K562 (cell line): ENCODE data around the gene PIK3C2A. TPM values are rescaled to one million over a fixed set of nuclear protein-coding genes. Genes with fewer than 3 reads are reported as not detected.

Experiments
- ATAC-seq: fragments of 200-7000 bp; cut with Tn5 transposase; 3 replicates; pipeline ENCODE4 v1.9.1; 2020; ENCODE audit warnings: moderate library complexity
- BruUV-seq: library from RNA; stranded (reverse); fragments of 400-500 nt; replicated peaks from 2 replicates; lab custom pipeline; 2021; lab: Mats Ljungman, UMichigan
- CTCF ChIA-PET: fragments of 300-600 bp; formaldehyde crosslinking; extraction: SDS; loops from one replicate; lab custom pipeline; 2021; ENCODE audit warnings: low intra/inter-chr PET ratio; lab: Yijun Ruan, JAX
- POLR2A ChIA-PET: fragments of 300-600, 350-650 bp; sonication (Branson Sonifier 250); formaldehyde crosslinking; extraction: SDS; loops from one replicate; lab custom pipeline; 2021; ENCODE audit warnings: antibody characterized with exemption, inconsistent platforms; lab: Yijun Ruan, JAX
- DNase-seq, 4 experiments: peaks; one replicate each; pipeline versions ENCODE4 v3.0.0 to v3.0.0-alpha.2; 2011 to 2018; ENCODE audit warnings: low spot score in 3 of 4, mixed read lengths in 3 of 4; ENCODE audit errors: extremely low read depth in 1 of 4
- FAIRE-seq: peaks from 2 replicates; lab custom pipeline; 2011; peaks lifted over from hg19 to GRCh38; lab: Jason Lieb, UNC
- H2AFZ ChIP-seq: 2 replicates; pipeline ENCODE4 v1.6.0; 2011; ENCODE audit warnings: low read depth, low read length, control low read depth, inconsistent platforms
- H3K27ac ChIP-seq: fragments of 200-600 bp; 3 replicates; pipeline ENCODE4 v1.8.0; 2011; ENCODE audit warnings: low read depth, mild to moderate bottlenecking, control low read depth, inconsistent platforms, low read length, moderate library complexity, mixed read lengths; ENCODE audit errors: extremely low read depth
- H3K27me3 ChIP-seq, 2 experiments: fragments of 300-600 bp in 1 of 2; 2 replicates in 1 of 2; 3 replicates in 1 of 2; pipeline versions ENCODE4 v1.6.0 to v1.8.0; 2011; ENCODE audit warnings: inconsistent platforms in 2 of 2, low read length in 2 of 2, mild to moderate bottlenecking in 1 of 2, mixed read lengths in 1 of 2, moderate library complexity in 1 of 2; ENCODE audit not compliant: control insufficient read depth in 2 of 2, insufficient read depth in 2 of 2
- H3K36me3 ChIP-seq: fragments of 300-600 bp; 3 replicates; pipeline ENCODE4 v1.8.0; 2011; ENCODE audit warnings: mild to moderate bottlenecking, low read length, inconsistent platforms; ENCODE audit not compliant: control insufficient read depth, insufficient read depth
- H3K4me1 ChIP-seq, 2 experiments: fragments of 200-600 bp in 1 of 2; replicated peaks in 1 of 2; 2 replicates in 1 of 2; 3 replicates in 1 of 2; pipeline versions ENCODE4 v1.5.1 to v1.8.0; 2011; ENCODE audit warnings: inconsistent platforms in 2 of 2, low read length in 2 of 2, mild to moderate bottlenecking in 1 of 2, mixed read lengths in 1 of 2, moderate library complexity in 1 of 2; ENCODE audit not compliant: control insufficient read depth in 2 of 2, insufficient read depth in 2 of 2
- H3K4me2 ChIP-seq: 2 replicates; pipeline ENCODE4 v1.6.1; 2011; ENCODE audit warnings: low read length, control low read depth, inconsistent platforms, mixed read lengths; ENCODE audit not compliant: insufficient read depth
- H3K4me3 ChIP-seq: fragments of 200-600 bp; sonication (generic), shearing (Covaris generic); 2 replicates; pipeline ENCODE4 v1.5.1; 2016; ENCODE audit warnings: control low read depth, inconsistent platforms
- H3K79me2 ChIP-seq: fragments of 200-600 bp; 3 replicates; pipeline ENCODE4 v1.8.0; 2011; ENCODE audit warnings: low read length, inconsistent platforms; ENCODE audit not compliant: control insufficient read depth, insufficient read depth
- H3K9ac ChIP-seq, 2 experiments: 2 replicates each; pipeline versions ENCODE4 v1.6.0 to v1.6.1; 2011; ENCODE audit warnings: low read depth in 2 of 2, low read length in 2 of 2, control low read depth in 1 of 2, inconsistent platforms in 1 of 2, mild to moderate bottlenecking in 1 of 2, mixed read lengths in 1 of 2; ENCODE audit not compliant: insufficient read depth in 1 of 2
- H3K9me1 ChIP-seq: one replicate; pipeline ENCODE4 v1.6.0; 2011; ENCODE audit warnings: inconsistent platforms, mild to moderate bottlenecking, low read length, moderate library complexity; ENCODE audit not compliant: control insufficient read depth, insufficient read depth
- H3K9me3 ChIP-seq: replicated peaks from 2 replicates; pipeline ENCODE4 v1.5.1; 2011; ENCODE audit warnings: low read depth, low read length, inconsistent platforms; ENCODE audit not compliant: control insufficient read depth, insufficient read depth
- H4K20me1 ChIP-seq: replicated peaks from 2 replicates; pipeline ENCODE4 v1.6.1; 2011; ENCODE audit warnings: low read length, inconsistent platforms, mixed read lengths; ENCODE audit not compliant: control insufficient read depth, insufficient read depth
- ERF ChIP-seq: fragments of 450-650 bp; formaldehyde crosslinking; IDR thresholded peaks from 2 replicates; pipeline ENCODE4 v1.4.0; 2020; ENCODE audit warnings: mild to moderate bottlenecking, mixed read lengths
- FOXA1 ChIP-seq: fragments of 450-650 bp; IDR thresholded peaks from 2 replicates; pipeline ENCODE4 v1.6.1; 2016; ENCODE audit warnings: mild to moderate bottlenecking, borderline replicate concordance
- HOXB6 ChIP-seq: fragments of 250-450 bp; sonication (Bioruptor Pico); IDR thresholded peaks from 2 replicates; pipeline ENCODE4 v1.5.1; 2022; ENCODE audit warnings: mild to moderate bottlenecking, borderline replicate concordance
- MYBL2 ChIP-seq, 2 experiments: fragments of 450-650 bp in 1 of 2; sonication (generic) in 1 of 2; formaldehyde crosslinking in 1 of 2; IDR thresholded peaks; 2 replicates each; pipeline versions ENCODE4 v1.6.1 to v1.8.1; 2017 to 2022; ENCODE audit warnings: borderline replicate concordance in 1 of 2, inconsistent platforms in 1 of 2, low read depth in 1 of 2, mild to moderate bottlenecking in 1 of 2, missing genetic modification reagents in 1 of 2, moderate library complexity in 1 of 2
- PCBP1 ChIP-seq: fragments of 200-400 bp; formaldehyde crosslinking; IDR thresholded peaks from 2 replicates; pipeline ENCODE4 v1.6.1; 2018; ENCODE audit warnings: mild to moderate bottlenecking, low read depth, low read length; ENCODE audit not compliant: poor library complexity, severe bottlenecking
- POLR3G ChIP-seq: IDR thresholded peaks from 2 replicates; pipeline ENCODE4 v1.6.1; 2011; ENCODE audit not compliant: insufficient read length, insufficient replicate concordance; ENCODE audit errors: extremely low read depth
- SAFB2 ChIP-seq: fragments of 200-400 bp; formaldehyde crosslinking; IDR thresholded peaks from 2 replicates; pipeline ENCODE4 v1.6.1; 2018; ENCODE audit warnings: borderline replicate concordance, low read length, low read depth, moderate library complexity; ENCODE audit not compliant: severe bottlenecking
- SPI1 ChIP-seq: IDR thresholded peaks from 2 replicates; pipeline ENCODE4 v1.6.1; 2011; ENCODE audit warnings: low read depth, low read length, control low read depth, borderline replicate concordance
- TARDBP ChIP-seq: fragments of 450-650 bp; IDR thresholded peaks from 2 replicates; pipeline ENCODE4 v1.6.1; 2016
- TGIF2 ChIP-seq: sonication (generic); formaldehyde crosslinking; IDR thresholded peaks from 2 replicates; pipeline ENCODE4 v1.8.1; 2022; ENCODE audit warnings: mild to moderate bottlenecking, missing genetic modification reagents, moderate library complexity
- ZNF282 ChIP-seq: sonication (generic); formaldehyde crosslinking; IDR thresholded peaks from 2 replicates; pipeline ENCODE4 v1.8.1; 2023; ENCODE audit warnings: missing genetic modification reagents
- ZNF408 ChIP-seq: fragments of 250-450 bp; sonication (Bioruptor Pico); IDR thresholded peaks from 2 replicates; pipeline ENCODE4 v1.4.0; 2020; ENCODE audit warnings: low read depth, mild to moderate bottlenecking, moderate library complexity
- WGBS: fragments of 100-300 bp; shearing (Covaris generic); methylation state at CpG from one replicate; pipeline ENCODE4 v1.1.6; 2016; ENCODE audit warnings: low coverage, mixed read lengths; ENCODE audit not compliant: insufficient coverage; ENCODE audit errors: missing lambda C conversion rate; 5-methylcytosine and 5-hydroxymethylcytosine counted together
- in situ Hi-C: fragments of 300-500 bp; cut with MboI; formaldehyde crosslinking; loops from 4 replicates; pipeline ENCODE4 v1.15.0; 2018; ENCODE audit warnings: inconsistent platforms, mixed read lengths
- intact Hi-C: fragments of 100-400 bp; cut with micrococcal nuclease; formaldehyde crosslinking; loops from 2 replicates; pipeline ENCODE4 v1.14.2; 2022
- polyA plus RNA-seq, 8 experiments: library from polyadenylated mRNA; depleted of rRNA in 4 of 8; stranded (reverse) in 5 of 8; unstranded in 3 of 8; fragments of >200 nt; fragmentation: Nextera tagmentation in 2 of 8; fragmentation: Illumina TruSeq in 1 of 8; extraction: Ambion mirVana in 2 of 8; extraction: Trizol in 1 of 8; gene quantifications; 2 replicates each; pipeline versions ENCODE4 v1.2.1 to v1.2.3, GENCODE V29; 2011 to 2014; ENCODE audit warnings: inconsistent platforms in 1 of 8, missing spikeins in 1 of 8
- total RNA-seq, 7 experiments: library from RNA; depleted of rRNA in 6 of 7; stranded (reverse); fragments of >200 nt in 6 of 7; fragmentation: Illumina TruSeq in 2 of 7; extraction: Trizol in 2 of 7; gene quantifications; 2 replicates each; pipeline versions ENCODE4 v1.2.1 to v1.2.3, GENCODE V29; 2011 to 2021; ENCODE audit warnings: low replicate concordance in 1 of 7
- TF ChIP-seq, protein P1 (sequence below): sonication (generic); IDR thresholded peaks from 2 replicates; pipeline ENCODE4 v1.6.1; 2016
- TF ChIP-seq, protein P2 (sequence below): fragments of 250-450 bp; sonication (Bioruptor Pico); IDR thresholded peaks from 2 replicates; pipeline ENCODE4 v1.5.0; 2020; ENCODE audit warnings: mild to moderate bottlenecking

Gene PIK3C2A
- total and polyA plus RNA-seq, 9 of the 15 experiments (the other 6 are each of a cell fraction or from before 2014, with no cell fraction given): 3.1 to 25.2 (median 15.6) TPM

DNA sequence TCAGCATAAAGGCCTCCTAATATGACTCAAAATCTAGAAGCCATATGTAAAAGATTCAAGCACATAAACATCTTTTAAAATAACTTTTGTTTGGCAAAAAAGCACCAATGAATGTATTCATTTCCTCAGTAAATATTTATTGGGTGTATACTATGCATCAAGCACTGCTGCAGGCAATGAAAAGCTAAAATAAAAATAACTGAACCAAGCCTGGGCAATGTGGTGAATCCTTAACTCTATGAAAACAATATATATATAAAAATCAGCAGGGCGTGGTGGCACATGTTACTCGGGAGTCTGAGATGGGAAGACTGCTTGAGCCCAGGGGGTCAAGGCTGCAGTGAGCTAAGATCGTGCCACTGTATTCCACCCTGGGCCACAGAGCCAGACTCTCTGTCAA is 27.8 kb downstream of the PIK3C2A start:
- no peaks in the 10 kb centered on the region; a peak in 1 of 5 replicates for H3K4me1 ChIP-seq
- no peaks in the 10 kb centered on the region for H4K20me1 ChIP-seq
- in situ Hi-C loops (no loop called here), intact Hi-C loops (no loop called here)
- 0 out of 3 replicates have a peak, but pooled peaks cover 5% of the 10 kb centered on the region for H3K79me2 ChIP-seq
- no peak for DNase-seq
- no peak for ATAC-seq
- no TSS peak for BruUV-seq
- FAIRE-seq: no peak
- H3K4me2 ChIP-seq: no peak overlapping the region
- H3K9me3 ChIP-seq: no peaks in the 10 kb centered on the region
- ChIA-PET POLR2A (interaction anchor here (0.5 to 0.9 kb wide), 2 partner anchors 9 to 37 kb away, joined by 3 to 4 read pairs; no protein-coding TSS in a partner anchor), CTCF (no interaction called here)
- H3K36me3 ChIP-seq: no peaks in the 10 kb centered on the region; the same call in 1 of the 3 replicates
- H3K9me1 ChIP-seq: no peaks in the 10 kb centered on the region
- no peak overlapping the region for H2AFZ ChIP-seq
- H3K4me3 ChIP-seq: no peak overlapping the region
- WGBS: 93% methylated on average over 3 of the region's 3 CpGs
- no peaks in the 10 kb centered on the region for H3K27me3 ChIP-seq
- H3K9ac ChIP-seq: no peak overlapping the region
- TF ChIP-seq ERF (CRISPR knock-in tag): no peak
- TF ChIP-seq MYBL2 (IDR thresholded peaks at IDR 0.05; ENCODE audit: low read depth): no peak
- no peak for TF ChIP-seq MYBL2 (CRISPR knock-in tag; IDR thresholded peaks at IDR 0.05; ENCODE audit: borderline replicate concordance)
- H3K27ac ChIP-seq: no peak overlapping the region

DNA sequence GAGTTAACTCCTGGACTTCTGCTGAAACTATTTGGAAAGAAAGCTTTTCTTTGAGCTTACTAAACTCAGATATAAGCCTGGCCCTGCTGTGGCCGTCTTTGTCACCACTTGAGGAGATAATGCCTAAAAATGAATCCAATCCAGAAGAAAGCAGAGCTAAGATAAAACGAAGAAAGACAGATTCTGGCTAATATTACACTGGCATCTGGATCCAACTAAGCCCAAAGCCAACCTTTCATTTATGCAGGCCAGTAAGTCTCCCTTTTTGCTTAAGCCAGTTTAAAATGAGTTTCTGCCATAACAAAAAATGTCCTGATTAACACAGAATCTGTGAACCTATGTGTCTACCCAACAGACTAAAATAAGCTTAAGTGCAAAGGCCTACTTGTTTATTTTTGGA is 34.5 kb downstream of the PIK3C2A start:
- CTCF ChIA-PET: no interaction called here
- Histone ChIP-seq H3K27me3 (no peaks in the 10 kb centered on the region), H3K36me3 (peaks cover 4% of the 10 kb centered on the region; the same call in 1 of the 3 replicates), H3K9me3 (no peaks in the 10 kb centered on the region), H3K9ac (no peak overlapping the region), H3K9me1 (no peaks in the 10 kb centered on the region), H2AFZ (no peak overlapping the region), H3K4me1 (no peaks in the 10 kb centered on the region), H3K4me3 (no peak overlapping the region), H3K79me2 (no peaks in the 10 kb centered on the region), H3K4me2 (no peak overlapping the region), H4K20me1 (no peaks in the 10 kb centered on the region), H3K27ac (no peak overlapping the region)
- no peak for DNase-seq
- ATAC-seq: no peak
- no peak for FAIRE-seq
- intact Hi-C loops (no loop called here), in situ Hi-C loops (no loop called here)
- BruUV-seq: no TSS peak
- POLR2A ChIA-PET: interaction anchor here (0.9 kb wide), 1 partner anchor 11 kb away, joined by 4 read pairs; no protein-coding TSS in a partner anchor
- WGBS: 36% methylated on average over 2 of the region's 2 CpGs
- TF ChIP-seq FOXA1 (no peak), POLR3G (no peak), ZNF282 (CRISPR knock-in tag) (no peak), SPI1 (no peak), TARDBP (no peak), PCBP1 (no peak), ZNF408 (CRISPR knock-in tag) (no peak), TGIF2 (no peak), SAFB2 (no peak), HOXB6 (CRISPR knock-in tag) (no peak)
- TF ChIP-seq, protein P1, sequence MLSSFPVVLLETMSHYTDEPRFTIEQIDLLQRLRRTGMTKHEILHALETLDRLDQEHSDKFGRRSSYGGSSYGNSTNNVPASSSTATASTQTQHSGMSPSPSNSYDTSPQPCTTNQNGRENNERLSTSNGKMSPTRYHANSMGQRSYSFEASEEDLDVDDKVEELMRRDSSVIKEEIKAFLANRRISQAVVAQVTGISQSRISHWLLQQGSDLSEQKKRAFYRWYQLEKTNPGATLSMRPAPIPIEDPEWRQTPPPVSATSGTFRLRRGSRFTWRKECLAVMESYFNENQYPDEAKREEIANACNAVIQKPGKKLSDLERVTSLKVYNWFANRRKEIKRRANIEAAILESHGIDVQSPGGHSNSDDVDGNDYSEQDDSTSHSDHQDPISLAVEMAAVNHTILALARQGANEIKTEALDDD: no peak
- TF ChIP-seq, protein P2, sequence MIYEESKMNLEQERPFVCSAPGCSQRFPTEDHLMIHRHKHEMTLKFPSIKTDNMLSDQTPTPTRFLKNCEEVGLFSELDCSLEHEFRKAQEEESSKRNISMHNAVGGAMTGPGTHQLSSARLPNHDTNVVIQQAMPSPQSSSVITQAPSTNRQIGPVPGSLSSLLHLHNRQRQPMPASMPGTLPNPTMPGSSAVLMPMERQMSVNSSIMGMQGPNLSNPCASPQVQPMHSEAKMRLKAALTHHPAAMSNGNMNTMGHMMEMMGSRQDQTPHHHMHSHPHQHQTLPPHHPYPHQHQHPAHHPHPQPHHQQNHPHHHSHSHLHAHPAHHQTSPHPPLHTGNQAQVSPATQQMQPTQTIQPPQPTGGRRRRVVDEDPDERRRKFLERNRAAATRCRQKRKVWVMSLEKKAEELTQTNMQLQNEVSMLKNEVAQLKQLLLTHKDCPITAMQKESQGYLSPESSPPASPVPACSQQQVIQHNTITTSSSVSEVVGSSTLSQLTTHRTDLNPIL (CRISPR knock-in tag): no peak
